Muscle of leg (tissue), 11 donors: ENCODE results near the gene MGME1. TPM values are rescaled to one million over a fixed set of nuclear protein-coding genes. Genes with fewer than 3 reads are reported as not detected.

ENCODE experiments used
- DNase-seq: peaks from one replicate; pipeline ENCODE4 v3.0.0; 2013
- H3K27ac ChIP-seq: one replicate; pipeline ENCODE4 v1.5.1; 2013; ENCODE audit warnings: mild to moderate bottlenecking, low read length, control low read depth
- H3K27me3 ChIP-seq: one replicate; pipeline ENCODE4 v1.6.1; 2013; ENCODE audit warnings: low read length; ENCODE audit not compliant: control insufficient read depth, insufficient read depth
- H3K36me3 ChIP-seq: one replicate; pipeline ENCODE4 v1.6.1; 2013; ENCODE audit warnings: low read length; ENCODE audit not compliant: control insufficient read depth, insufficient read depth
- H3K4me1 ChIP-seq: one replicate; pipeline ENCODE4 v1.6.1; 2013; ENCODE audit warnings: low read length; ENCODE audit not compliant: control insufficient read depth, insufficient read depth
- H3K4me3 ChIP-seq: one replicate; pipeline ENCODE4 v1.5.1; 2013; ENCODE audit warnings: low read length, control low read depth
- H3K9me3 ChIP-seq: replicated peaks from 2 replicates; pipeline ENCODE4 v1.6.1; 2013; ENCODE audit warnings: low read depth, low read length; ENCODE audit not compliant: control insufficient read depth
- WGBS: methylation state at CpG from one replicate; pipeline ENCODE4 v1.1.5; 2013; ENCODE audit warnings: missing lambda C conversion rate; ENCODE audit not compliant: insufficient coverage; 5-methylcytosine and 5-hydroxymethylcytosine counted together
- polyA plus RNA-seq, 8 donors: library from polyadenylated mRNA; unstranded; fragments of 120-200 nt; gene quantifications; one replicate each; pipeline versions ENCODE4 v1.2.1 to v1.2.3, GENCODE V29; 2013; ENCODE audit warnings: inconsistent platforms in 1 of 8, low replicate concordance in 1 of 8; ENCODE audit not compliant: insufficient read length in 8 of 8, insufficient read depth in 1 of 8
- total RNA-seq: library from RNA; stranded (reverse); fragments of 120-200 nt; gene quantifications from one replicate; pipeline ENCODE4 v1.2.4, GENCODE V29; 2013

MGME1 gene
- total and polyA plus RNA-seq, 9 donors, result 10.4 to 23.9 (median 19.5) TPM

GRCh38 chr20:17940224-17940971 is 28.4 kb upstream of the MGME1 start:
- no peak for DNase-seq
- H3K4me3 ChIP-seq, result no peak overlapping the region
- no peak overlapping the region for H3K27ac ChIP-seq
- no peaks in the 10 kb centered on the region for H3K9me3 ChIP-seq
- H3K27me3 ChIP-seq, result no peaks in the 10 kb centered on the region
- H3K36me3 ChIP-seq, result peaks cover 43% of the 10 kb centered on the region
- H3K4me1 ChIP-seq, result peaks cover 42% of the 10 kb centered on the region
- 25% methylated on average over 4 of the region's 6 CpGs for WGBS

DNA sequence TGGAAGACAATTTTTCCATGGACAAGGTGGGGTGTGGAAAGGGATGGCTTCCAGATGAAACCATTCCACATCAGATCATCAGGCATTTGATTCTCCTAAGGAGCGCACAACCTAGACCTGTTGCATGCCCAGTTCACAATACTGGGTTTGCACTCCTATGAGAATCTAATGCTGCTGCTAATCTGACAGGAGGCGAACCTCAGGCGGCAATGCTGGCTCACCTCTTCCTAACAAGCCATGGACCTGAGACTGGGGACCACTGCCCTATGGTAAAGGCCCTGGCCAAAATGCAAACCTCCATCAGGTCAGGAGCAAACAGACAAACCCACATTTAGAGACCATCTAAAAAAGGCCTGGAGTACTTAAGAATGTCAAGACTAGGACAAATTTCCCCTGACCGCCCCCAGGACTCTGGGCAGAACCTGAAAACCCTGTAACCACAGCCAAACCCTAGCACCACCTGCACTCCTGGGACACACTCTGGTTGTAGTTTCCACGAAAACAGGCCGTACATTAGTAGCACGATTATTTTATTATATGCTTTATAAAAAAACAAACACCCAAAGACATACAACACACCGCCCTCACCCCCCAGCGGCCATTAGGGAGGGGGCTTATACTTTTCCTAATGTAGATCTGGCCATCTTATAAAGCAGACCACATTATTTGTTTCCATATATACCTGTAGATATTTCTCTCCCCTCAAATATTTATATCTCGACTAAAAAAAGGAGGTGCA is 27.6 kb upstream of the MGME1 start:
- Histone ChIP-seq H3K4me1 (peaks cover 34% of the 10 kb centered on the region), H3K27ac (no peak overlapping the region), H3K36me3 (peaks cover 51% of the 10 kb centered on the region), H3K27me3 (no peaks in the 10 kb centered on the region), H3K9me3 (no peaks in the 10 kb centered on the region), H3K4me3 (no peak overlapping the region)
- no peak for DNase-seq
- WGBS, result no CpG with 5 or more reads among the region's 10 CpGs

DNA sequence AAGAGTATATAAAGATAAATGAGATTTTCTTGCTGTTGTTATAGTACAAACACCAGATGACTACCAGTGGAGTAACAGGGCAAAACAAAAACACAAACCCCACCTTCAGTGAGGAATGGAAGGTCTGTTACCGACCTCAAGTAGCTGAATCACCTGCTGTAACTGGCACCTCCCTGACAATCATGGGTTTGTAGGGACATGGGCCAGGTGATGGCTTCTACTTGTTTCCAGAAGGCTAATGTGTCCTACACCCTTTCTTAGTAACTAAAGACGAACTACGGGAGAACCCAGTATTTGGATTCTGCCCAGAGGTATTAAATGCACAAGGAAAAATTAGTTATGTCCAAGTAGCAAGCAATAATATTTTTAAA is 27.0 kb upstream of the MGME1 start:
- Histone ChIP-seq H3K9me3 (no peaks in the 10 kb centered on the region), H3K4me1 (peaks cover 28% of the 10 kb centered on the region), H3K27ac (no peak overlapping the region), H3K36me3 (peaks cover 56% of the 10 kb centered on the region), H3K27me3 (no peaks in the 10 kb centered on the region), H3K4me3 (no peak overlapping the region)
- no peak for DNase-seq
- WGBS, result no CpG with 5 or more reads among the region's 3 CpGs

GRCh38 chr20:17943343-17943742 is 25.5 kb upstream of the MGME1 start:
- H3K4me3 ChIP-seq, result no peak overlapping the region
- no peak for DNase-seq
- H3K4me1 ChIP-seq, result peaks cover 13% of the 10 kb centered on the region
- no CpG with 5 or more reads among the region's 3 CpGs for WGBS
- H3K27me3 ChIP-seq, result no peaks in the 10 kb centered on the region
- H3K27ac ChIP-seq, result no peak overlapping the region
- no peaks in the 10 kb centered on the region for H3K9me3 ChIP-seq
- peaks cover 66% of the 10 kb centered on the region for H3K36me3 ChIP-seq

GRCh38 chr20:17944854-17945474 is 23.9 kb upstream of the MGME1 start:
- no peaks in the 10 kb centered on the region for H3K27me3 ChIP-seq
- no peak overlapping the region for H3K4me3 ChIP-seq
- WGBS, result 82% methylated on average over 2 of the region's 4 CpGs
- DNase-seq, result no peak
- no peak overlapping the region for H3K27ac ChIP-seq
- H3K36me3 ChIP-seq, result peaks cover 78% of the 10 kb centered on the region
- no peaks in the 10 kb centered on the region for H3K4me1 ChIP-seq
- no peaks in the 10 kb centered on the region for H3K9me3 ChIP-seq

DNA sequence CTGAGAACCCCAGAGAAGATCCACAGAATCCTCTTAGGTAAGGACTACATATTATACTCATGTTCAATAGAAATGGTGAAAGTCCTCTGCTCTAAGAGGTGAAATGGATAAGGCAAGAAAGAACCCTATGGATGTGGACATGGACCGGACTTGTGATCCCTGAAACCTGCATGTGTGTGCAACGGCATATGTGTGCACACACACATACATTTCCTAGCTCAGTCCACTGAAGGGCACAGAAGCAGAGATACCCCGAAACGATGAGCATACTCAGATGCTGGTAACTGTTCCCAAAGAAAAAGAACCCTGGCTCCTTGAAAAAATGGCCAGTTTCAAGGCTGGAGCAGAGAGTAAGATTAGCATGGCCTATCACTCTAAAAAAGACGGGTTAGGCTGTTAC is 22.8 kb upstream of the MGME1 start:
- Histone ChIP-seq H3K27ac (no peak overlapping the region), H3K9me3 (no peaks in the 10 kb centered on the region), H3K4me3 (no peak overlapping the region), H3K36me3 (peaks cover 77% of the 10 kb centered on the region), H3K4me1 (no peaks in the 10 kb centered on the region), H3K27me3 (no peaks in the 10 kb centered on the region)
- no peak for DNase-seq
- 100% methylated on average over 1 of the region's 5 CpGs for WGBS

- no peak overlapping the region for H3K4me3 ChIP-seq
- WGBS, result 69% methylated on average over 4 of the region's 6 CpGs
- no peak for DNase-seq
- H3K27me3 ChIP-seq, result no peaks in the 10 kb centered on the region
- no peaks in the 10 kb centered on the region for H3K4me1 ChIP-seq
- no peak overlapping the region for H3K27ac ChIP-seq
- no peaks in the 10 kb centered on the region for H3K9me3 ChIP-seq
- H3K36me3 ChIP-seq, result peaks cover 71% of the 10 kb centered on the region
These were observed 22.0 kb upstream of the MGME1 start for GRCh38 chr20:17946572-17947473.

- 40% methylated on average over 1 of the region's 5 CpGs for whole genome bisulfite sequencing
- DNase-seq, result no peak
- Histone ChIP-seq H3K27ac (no peak overlapping the region), H3K36me3 (peaks cover 67% of the 10 kb centered on the region), H3K9me3 (no peaks in the 10 kb centered on the region), H3K4me1 (no peaks in the 10 kb centered on the region), H3K27me3 (no peaks in the 10 kb centered on the region), H3K4me3 (no peak overlapping the region)
These were observed 21.4 kb upstream of the MGME1 start for GRCh38 chr20:17947474-17947815.

DNA sequence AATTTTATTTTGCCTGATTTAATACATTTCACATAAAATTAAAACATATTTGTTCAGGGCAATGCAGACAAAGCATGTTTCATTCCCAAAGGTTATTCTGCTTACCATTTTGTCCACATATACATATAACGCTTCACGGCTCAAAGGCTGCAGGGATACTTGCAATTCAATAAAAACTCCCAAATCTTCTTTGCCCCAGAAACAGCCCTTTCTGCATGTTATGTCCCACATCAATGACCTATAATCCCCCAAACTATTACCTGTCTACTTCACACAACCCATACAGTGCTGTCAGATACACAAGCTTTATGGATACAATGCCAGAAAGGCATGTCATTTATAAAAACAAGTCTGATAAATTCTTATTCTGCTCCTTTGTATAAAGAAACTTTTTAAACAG is 20.4 kb upstream of the MGME1 start:
- no peaks in the 10 kb centered on the region for H3K27me3 ChIP-seq
- no peaks in the 10 kb centered on the region for H3K4me1 ChIP-seq
- no peak overlapping the region for H3K4me3 ChIP-seq
- no peak overlapping the region for H3K27ac ChIP-seq
- H3K9me3 ChIP-seq, result no peaks in the 10 kb centered on the region
- WGBS, result 97% methylated on average over 2 of the region's 2 CpGs
- DNase-seq, result no peak
- H3K36me3 ChIP-seq, result peaks cover 66% of the 10 kb centered on the region

DNA sequence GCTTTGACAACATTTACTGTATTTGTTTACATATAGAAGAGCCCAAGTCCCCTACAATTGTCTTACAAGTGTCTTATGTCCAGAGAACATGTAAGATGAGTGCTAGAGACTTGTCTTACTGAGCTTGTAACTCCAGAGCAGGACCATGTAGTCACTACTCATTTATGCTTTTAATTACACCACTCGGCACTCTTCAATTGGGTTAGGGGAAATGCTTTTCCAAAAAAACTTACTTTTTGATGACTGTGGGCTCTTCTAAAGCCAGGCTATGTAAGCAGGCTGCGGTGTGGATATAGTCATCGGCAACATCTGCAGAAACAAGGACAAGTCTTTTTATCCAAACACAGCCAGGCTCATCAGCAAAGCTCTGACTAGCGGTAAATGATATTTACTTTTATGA is 18.9 kb upstream of the MGME1 start:
- Histone ChIP-seq H3K4me3 (no peak overlapping the region), H3K9me3 (no peaks in the 10 kb centered on the region), H3K4me1 (no peaks in the 10 kb centered on the region), H3K27ac (no peak overlapping the region), H3K36me3 (peaks cover 75% of the 10 kb centered on the region), H3K27me3 (no peaks in the 10 kb centered on the region)
- WGBS, result no CpG with 5 or more reads among the region's 4 CpGs
- no peak for DNase-seq
